ENCODE measurements around the gene ATP6V0A1.

The ATP6V0A1 gene

DNA sequence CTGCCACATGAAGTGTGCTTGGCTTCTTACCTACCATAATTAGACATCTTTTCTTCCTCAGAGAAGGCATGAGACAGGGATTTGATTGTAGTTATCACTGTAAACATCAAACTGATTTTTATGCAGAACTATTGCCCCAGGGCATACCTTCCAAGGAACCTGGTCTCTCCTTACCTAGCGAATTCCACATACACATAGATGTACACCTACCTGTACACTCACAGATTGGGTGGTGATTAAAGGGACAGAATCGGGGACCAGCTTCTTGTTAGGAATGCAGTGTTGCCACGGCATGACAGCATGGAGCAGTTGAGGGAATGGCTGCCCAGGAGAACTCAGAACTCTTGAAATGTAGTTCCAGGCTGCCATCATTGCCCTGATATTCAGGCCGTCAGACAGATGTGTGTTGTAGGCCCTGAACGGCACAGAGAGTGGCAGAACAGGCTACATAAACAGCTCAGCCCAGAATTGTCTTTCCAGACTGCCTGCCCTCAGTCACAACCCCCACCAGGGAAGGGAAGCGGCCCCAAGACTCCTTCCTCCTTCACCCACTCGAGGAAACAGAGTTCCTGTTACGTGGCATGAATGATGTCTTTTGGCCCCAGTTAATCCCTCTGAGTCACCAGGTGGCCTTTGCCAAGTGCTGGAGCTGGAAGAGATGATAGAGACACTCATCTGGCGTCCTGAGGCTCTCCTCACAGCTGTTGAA, 59.5 kb downstream of the ATP6V0A1 start:
- Histone ChIP-seq H3K9ac (ENCODE audit: low read depth in 1 of 2, low read length in 2 of 2) (peak overlapping the region; percentile 48 to 70), H3K4me1 (ENCODE audit: control insufficient read depth in 2 of 2, insufficient read depth in 2 of 2, low read length in 2 of 2) (peaks cover 45 to 51% of the 10 kb centered on the region in 2 donors), H3K27ac (ENCODE audit: low read depth in 2 of 2, low read length in 2 of 2) (peak overlapping the region; percentile 92 to 95), H3K4me3 (ENCODE audit: low read length in 2 of 2) (peak overlapping the region in 1 of 2 donors; percentile 9), H3K27me3 (ENCODE audit: control insufficient read depth in 2 of 2, insufficient read depth in 2 of 2, low read length in 2 of 2) (no peaks in the 10 kb centered on the region), H3K36me3 (ENCODE audit: control insufficient read depth in 2 of 2, insufficient read depth in 2 of 2, low read length in 2 of 2) (peaks cover 22 to 23% of the 10 kb centered on the region in 2 donors), H3K9me3 (ENCODE audit: control insufficient read depth in 2 of 2, low read length in 2 of 2) (no peaks in the 10 kb centered on the region)

- Histone ChIP-seq H3K27ac (ENCODE audit: low read depth in 2 of 2, low read length in 2 of 2) (peak overlapping the region; percentile 92 to 95), H3K9ac (ENCODE audit: low read depth in 1 of 2, low read length in 2 of 2) (peak overlapping the region; percentile 38 to 70), H3K4me1 (ENCODE audit: control insufficient read depth in 2 of 2, insufficient read depth in 2 of 2, low read length in 2 of 2) (peaks cover 45 to 51% of the 10 kb centered on the region in 2 donors), H3K27me3 (ENCODE audit: control insufficient read depth in 2 of 2, insufficient read depth in 2 of 2, low read length in 2 of 2) (no peaks in the 10 kb centered on the region), H3K4me3 (ENCODE audit: low read length in 2 of 2) (peak overlapping the region in 1 of 2 donors; percentile 33), H3K36me3 (ENCODE audit: control insufficient read depth in 2 of 2, insufficient read depth in 2 of 2, low read length in 2 of 2) (peaks cover 17 to 19% of the 10 kb centered on the region in 2 donors), H3K9me3 (ENCODE audit: control insufficient read depth in 2 of 2, low read length in 2 of 2) (no peaks in the 10 kb centered on the region)
Observed at GRCh38 chr17:42518755-42519545, 60.3 kb downstream of the ATP6V0A1 start.

DNA sequence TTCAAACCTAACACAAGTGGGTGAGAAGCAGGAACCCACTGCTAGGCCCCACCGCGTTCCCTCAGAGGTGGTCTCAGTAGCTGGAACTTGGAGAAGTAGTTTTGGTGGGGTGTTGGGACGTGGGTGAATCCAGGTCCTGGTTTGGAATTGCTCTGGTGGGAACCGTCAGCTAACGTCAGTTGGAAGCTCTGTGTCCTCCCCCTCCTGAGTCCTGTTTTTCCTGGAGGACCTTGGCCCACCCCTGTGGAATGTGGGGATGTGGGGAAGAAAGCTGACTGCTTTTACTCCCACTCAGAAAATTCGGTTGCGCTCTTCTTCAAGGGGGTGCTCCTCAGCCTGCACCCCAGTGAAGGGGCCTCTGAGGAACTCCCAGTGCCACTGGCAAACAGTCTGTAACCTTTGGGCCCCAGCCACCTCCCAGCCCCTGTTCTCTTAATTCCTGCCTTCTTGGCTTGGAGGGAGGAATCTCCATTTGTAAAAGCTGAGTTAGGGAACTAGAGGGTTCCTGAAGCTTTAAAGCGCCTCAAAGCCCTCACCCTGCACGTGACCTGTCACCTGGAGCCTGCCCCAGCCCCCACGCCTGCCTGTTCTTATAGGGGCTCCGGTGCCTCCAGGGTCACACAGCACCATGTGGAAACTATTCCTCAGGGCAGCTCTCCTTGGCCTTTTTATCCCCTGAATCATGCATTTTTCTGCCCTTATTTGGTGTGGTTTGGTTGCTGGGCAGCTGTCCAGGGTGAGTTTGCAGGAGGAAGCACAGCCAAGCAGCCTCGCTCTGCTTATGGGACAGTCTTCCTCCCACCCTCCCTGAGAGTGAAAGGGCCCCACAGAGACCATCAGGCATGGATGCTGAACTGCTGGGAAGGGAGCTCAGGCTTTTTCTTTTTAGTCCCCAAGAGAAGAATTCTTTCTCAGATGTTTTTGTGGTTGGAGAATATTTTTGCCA, 61.1 kb downstream of the ATP6V0A1 start:
- peak overlapping the region; percentile 29 to 70 for H3K9ac ChIP-seq (ENCODE audit: low read depth in 1 of 2, low read length in 2 of 2)
- H3K27ac ChIP-seq (ENCODE audit: low read depth in 2 of 2, low read length in 2 of 2) = peak overlapping the region; percentile 92 to 95
- no peaks in the 10 kb centered on the region for H3K27me3 ChIP-seq (ENCODE audit: control insufficient read depth in 2 of 2, insufficient read depth in 2 of 2, low read length in 2 of 2)
- no peaks in the 10 kb centered on the region for H3K9me3 ChIP-seq (ENCODE audit: control insufficient read depth in 2 of 2, low read length in 2 of 2)
- peaks cover 45 to 51% of the 10 kb centered on the region in 2 donors for H3K4me1 ChIP-seq (ENCODE audit: control insufficient read depth in 2 of 2, insufficient read depth in 2 of 2, low read length in 2 of 2)
- peaks cover 11 to 13% of the 10 kb centered on the region in 2 donors for H3K36me3 ChIP-seq (ENCODE audit: control insufficient read depth in 2 of 2, insufficient read depth in 2 of 2, low read length in 2 of 2)
- peak overlapping the region in 1 of 2 donors; percentile 33 for H3K4me3 ChIP-seq (ENCODE audit: low read length in 2 of 2)

GRCh38 chr17:42520540-42520951, 61.9 kb downstream of the ATP6V0A1 start:
- peaks cover 45 to 51% of the 10 kb centered on the region in 2 donors for H3K4me1 ChIP-seq (ENCODE audit: control insufficient read depth in 2 of 2, insufficient read depth in 2 of 2, low read length in 2 of 2)
- H3K9ac ChIP-seq (ENCODE audit: low read depth in 1 of 2, low read length in 2 of 2) = peak overlapping the region; percentile 29 to 70
- H3K9me3 ChIP-seq (ENCODE audit: control insufficient read depth in 2 of 2, low read length in 2 of 2) = no peaks in the 10 kb centered on the region
- H3K4me3 ChIP-seq (ENCODE audit: low read length in 2 of 2) = no peak overlapping the region
- peak overlapping the region; percentile 92 to 95 for H3K27ac ChIP-seq (ENCODE audit: low read depth in 2 of 2, low read length in 2 of 2)
- H3K36me3 ChIP-seq (ENCODE audit: control insufficient read depth in 2 of 2, insufficient read depth in 2 of 2, low read length in 2 of 2) = peaks cover 11 to 13% of the 10 kb centered on the region in 2 donors
- H3K27me3 ChIP-seq (ENCODE audit: control insufficient read depth in 2 of 2, insufficient read depth in 2 of 2, low read length in 2 of 2) = no peaks in the 10 kb centered on the region

- Histone ChIP-seq H3K27ac (ENCODE audit: low read depth in 2 of 2, low read length in 2 of 2) (peak overlapping the region; percentile 92 to 95), H3K36me3 (ENCODE audit: control insufficient read depth in 2 of 2, insufficient read depth in 2 of 2, low read length in 2 of 2) (peaks cover 8 to 13% of the 10 kb centered on the region in 2 donors), H3K9me3 (ENCODE audit: control insufficient read depth in 2 of 2, low read length in 2 of 2) (no peaks in the 10 kb centered on the region), H3K4me3 (ENCODE audit: low read length in 2 of 2) (no peak overlapping the region), H3K9ac (ENCODE audit: low read depth in 1 of 2, low read length in 2 of 2) (peak overlapping the region in 1 of 2 donors; percentile 70), H3K27me3 (ENCODE audit: control insufficient read depth in 2 of 2, insufficient read depth in 2 of 2, low read length in 2 of 2) (no peaks in the 10 kb centered on the region), H3K4me1 (ENCODE audit: control insufficient read depth in 2 of 2, insufficient read depth in 2 of 2, low read length in 2 of 2) (peaks cover 45 to 51% of the 10 kb centered on the region in 2 donors)
Observed at GRCh38 chr17:42521036-42521435, 62.4 kb downstream of the ATP6V0A1 start.

DNA sequence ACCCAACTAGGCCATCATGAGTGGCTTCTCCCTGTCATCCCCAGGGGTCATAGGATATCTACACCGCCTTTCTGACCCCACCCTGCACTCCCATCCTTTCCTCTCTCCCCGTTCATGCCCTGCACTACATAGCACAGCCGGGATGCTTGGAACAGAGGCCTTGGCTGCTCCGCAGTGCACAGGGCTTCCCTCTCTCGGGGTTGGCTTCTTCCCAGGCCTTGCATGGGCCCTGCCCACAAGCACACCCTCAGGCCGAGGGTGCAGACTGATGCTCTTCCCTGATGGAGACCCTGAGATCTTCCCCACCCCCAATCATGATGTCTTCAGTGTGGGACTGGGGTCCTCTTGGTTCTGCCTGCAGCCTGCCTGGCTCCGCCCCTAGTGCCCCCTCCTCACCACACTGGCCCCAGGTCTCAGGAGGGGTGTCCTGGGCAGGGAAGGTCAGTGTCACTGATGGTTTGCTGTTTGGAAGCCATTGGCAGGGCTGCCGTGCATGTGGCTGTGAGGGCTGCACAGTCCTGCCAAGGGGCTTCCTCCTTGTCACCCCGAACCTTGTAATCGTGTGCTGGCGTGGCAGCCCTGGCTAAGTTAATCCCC, 63.1 kb downstream of the ATP6V0A1 start:
- Histone ChIP-seq H3K27me3 (ENCODE audit: control insufficient read depth in 2 of 2, insufficient read depth in 2 of 2, low read length in 2 of 2) (no peaks in the 10 kb centered on the region), H3K27ac (ENCODE audit: low read depth in 2 of 2, low read length in 2 of 2) (peak overlapping the region; percentile 92 to 95), H3K4me1 (ENCODE audit: control insufficient read depth in 2 of 2, insufficient read depth in 2 of 2, low read length in 2 of 2) (peaks cover 47 to 54% of the 10 kb centered on the region in 2 donors), H3K4me3 (ENCODE audit: low read length in 2 of 2) (no peak overlapping the region), H3K9me3 (ENCODE audit: control insufficient read depth in 2 of 2, low read length in 2 of 2) (no peaks in the 10 kb centered on the region), H3K36me3 (ENCODE audit: control insufficient read depth in 2 of 2, insufficient read depth in 2 of 2, low read length in 2 of 2) (peaks cover 8 to 13% of the 10 kb centered on the region in 2 donors), H3K9ac (ENCODE audit: low read depth in 1 of 2, low read length in 2 of 2) (peak overlapping the region in 1 of 2 donors; percentile 70)

GRCh38 chr17:42522263-42522790, 63.6 kb downstream of the ATP6V0A1 start:
- H3K4me3 ChIP-seq (ENCODE audit: low read length in 2 of 2) = no peak overlapping the region
- peak overlapping the region; percentile 92 to 95 for H3K27ac ChIP-seq (ENCODE audit: low read depth in 2 of 2, low read length in 2 of 2)
- peaks cover 8 to 13% of the 10 kb centered on the region in 2 donors for H3K36me3 ChIP-seq (ENCODE audit: control insufficient read depth in 2 of 2, insufficient read depth in 2 of 2, low read length in 2 of 2)
- H3K27me3 ChIP-seq (ENCODE audit: control insufficient read depth in 2 of 2, insufficient read depth in 2 of 2, low read length in 2 of 2) = no peaks in the 10 kb centered on the region
- H3K4me1 ChIP-seq (ENCODE audit: control insufficient read depth in 2 of 2, insufficient read depth in 2 of 2, low read length in 2 of 2) = peaks cover 49 to 55% of the 10 kb centered on the region in 2 donors
- H3K9me3 ChIP-seq (ENCODE audit: control insufficient read depth in 2 of 2, low read length in 2 of 2) = no peaks in the 10 kb centered on the region
- H3K9ac ChIP-seq (ENCODE audit: low read depth in 1 of 2, low read length in 2 of 2) = peak overlapping the region in 1 of 2 donors; percentile 70

DNA sequence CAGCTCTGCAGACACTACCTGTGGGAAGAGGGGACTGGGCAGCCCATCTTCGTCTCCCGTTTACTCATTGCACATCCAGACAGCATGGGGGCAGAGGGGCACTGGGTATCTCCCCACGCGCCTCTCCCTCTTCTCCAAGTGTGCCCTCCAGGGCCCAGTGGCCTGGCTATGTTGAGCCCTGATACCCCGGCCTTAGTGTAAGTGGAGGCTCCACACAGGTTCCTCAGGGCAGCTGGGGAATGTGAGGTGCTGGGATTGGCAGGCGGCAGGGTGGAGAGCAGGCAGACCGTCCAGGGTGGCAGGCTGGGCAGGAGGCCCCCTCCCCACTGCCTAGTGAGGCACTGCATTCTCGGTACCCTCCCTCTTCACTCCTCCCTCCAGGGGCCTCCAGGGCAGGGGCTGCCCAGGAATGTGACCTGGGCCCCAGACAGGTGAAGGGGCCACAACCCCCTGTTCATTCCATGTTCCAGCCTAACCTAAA, 64.2 kb downstream of the ATP6V0A1 start:
- Histone ChIP-seq H3K9me3 (ENCODE audit: control insufficient read depth in 2 of 2, low read length in 2 of 2) (no peaks in the 10 kb centered on the region), H3K27ac (ENCODE audit: low read depth in 2 of 2, low read length in 2 of 2) (peak overlapping the region; percentile 92 to 95), H3K9ac (ENCODE audit: low read depth in 1 of 2, low read length in 2 of 2) (no peak overlapping the region), H3K4me1 (ENCODE audit: control insufficient read depth in 2 of 2, insufficient read depth in 2 of 2, low read length in 2 of 2) (peaks cover 47 to 50% of the 10 kb centered on the region in 2 donors), H3K27me3 (ENCODE audit: control insufficient read depth in 2 of 2, insufficient read depth in 2 of 2, low read length in 2 of 2) (no peaks in the 10 kb centered on the region), H3K4me3 (ENCODE audit: low read length in 2 of 2) (no peak overlapping the region), H3K36me3 (ENCODE audit: control insufficient read depth in 2 of 2, insufficient read depth in 2 of 2, low read length in 2 of 2) (peaks cover 8 to 13% of the 10 kb centered on the region in 2 donors)

DNA sequence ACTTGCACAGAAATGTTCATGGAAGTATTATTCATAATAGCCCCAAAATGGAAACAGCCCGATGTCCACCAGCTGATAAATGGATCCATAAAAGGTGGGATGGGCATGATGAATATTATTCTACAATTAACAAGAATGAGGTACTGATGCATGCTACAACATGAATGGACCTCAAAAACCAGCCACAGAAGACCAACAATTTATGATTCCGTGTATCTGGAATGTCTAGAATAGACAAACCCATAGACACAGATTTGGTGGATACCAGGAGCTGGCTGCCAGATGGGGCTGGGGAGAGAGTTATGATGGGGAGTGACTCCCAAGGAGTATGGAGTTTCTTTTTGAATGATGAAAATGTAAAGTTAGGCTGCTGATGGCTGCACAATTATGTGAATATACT, 66.5 kb downstream of the ATP6V0A1 start:
- Histone ChIP-seq H3K4me1 (ENCODE audit: control insufficient read depth in 2 of 2, insufficient read depth in 2 of 2, low read length in 2 of 2) (peaks cover 24 to 28% of the 10 kb centered on the region in 2 donors), H3K27ac (ENCODE audit: low read depth in 2 of 2, low read length in 2 of 2) (peak overlapping the region in 1 of 2 donors; percentile 3), H3K36me3 (ENCODE audit: control insufficient read depth in 2 of 2, insufficient read depth in 2 of 2, low read length in 2 of 2) (peaks cover 8 to 13% of the 10 kb centered on the region in 2 donors)

More for the DNA sequence above, 66.5 kb downstream of the ATP6V0A1 start:
- Histone ChIP-seq H3K9ac (ENCODE audit: low read depth in 1 of 2, low read length in 2 of 2) (no peak overlapping the region), H3K27me3 (ENCODE audit: control insufficient read depth in 2 of 2, insufficient read depth in 2 of 2, low read length in 2 of 2) (no peaks in the 10 kb centered on the region), H3K4me3 (ENCODE audit: low read length in 2 of 2) (no peak overlapping the region), H3K9me3 (ENCODE audit: control insufficient read depth in 2 of 2, low read length in 2 of 2) (no peaks in the 10 kb centered on the region)

All from mucosa of rectum (tissue), 2 donors.